Breast epithelium (tissue), 3 donors: ENCODE data around the gene ZCCHC12.

ENCODE experiments used
- POLR2A ChIP-seq: fragments of 450-650 bp; IDR thresholded peaks from one replicate; pipeline ENCODE4 v1.6.1; 2016; ENCODE audit warnings: antibody characterized with exemption, mild to moderate bottlenecking, moderate library complexity
- TF ChIP-seq, protein P1 (sequence below), 3 donors: fragments of 450-650 bp; IDR thresholded peaks; one replicate each; pipeline ENCODE4 v1.5.1; 2016 to 2017; ENCODE audit warnings: antibody characterized with exemption in 3 of 3, mild to moderate bottlenecking in 3 of 3, moderate library complexity in 3 of 3

DNA sequence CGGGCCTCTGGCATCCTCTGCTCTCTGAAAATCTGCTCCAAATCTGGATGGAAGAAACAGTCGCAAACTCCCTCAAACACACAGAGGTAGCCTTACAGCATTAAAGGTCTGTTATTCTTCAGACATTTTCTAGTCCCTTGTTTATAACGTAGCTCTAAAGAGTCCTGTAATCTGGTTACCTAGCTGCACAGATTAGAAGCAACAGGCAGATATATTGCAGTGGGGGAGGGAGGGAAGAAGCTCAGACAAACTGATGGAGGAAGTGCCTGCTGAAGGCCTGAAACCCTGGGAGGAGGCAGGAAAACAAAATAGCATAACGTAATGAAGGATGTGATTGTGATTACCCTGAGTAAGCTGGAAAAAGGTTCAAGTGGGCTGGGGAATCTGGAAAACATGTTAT is 39.4 kb downstream of the ZCCHC12 start:
- TF ChIP-seq, protein P1, sequence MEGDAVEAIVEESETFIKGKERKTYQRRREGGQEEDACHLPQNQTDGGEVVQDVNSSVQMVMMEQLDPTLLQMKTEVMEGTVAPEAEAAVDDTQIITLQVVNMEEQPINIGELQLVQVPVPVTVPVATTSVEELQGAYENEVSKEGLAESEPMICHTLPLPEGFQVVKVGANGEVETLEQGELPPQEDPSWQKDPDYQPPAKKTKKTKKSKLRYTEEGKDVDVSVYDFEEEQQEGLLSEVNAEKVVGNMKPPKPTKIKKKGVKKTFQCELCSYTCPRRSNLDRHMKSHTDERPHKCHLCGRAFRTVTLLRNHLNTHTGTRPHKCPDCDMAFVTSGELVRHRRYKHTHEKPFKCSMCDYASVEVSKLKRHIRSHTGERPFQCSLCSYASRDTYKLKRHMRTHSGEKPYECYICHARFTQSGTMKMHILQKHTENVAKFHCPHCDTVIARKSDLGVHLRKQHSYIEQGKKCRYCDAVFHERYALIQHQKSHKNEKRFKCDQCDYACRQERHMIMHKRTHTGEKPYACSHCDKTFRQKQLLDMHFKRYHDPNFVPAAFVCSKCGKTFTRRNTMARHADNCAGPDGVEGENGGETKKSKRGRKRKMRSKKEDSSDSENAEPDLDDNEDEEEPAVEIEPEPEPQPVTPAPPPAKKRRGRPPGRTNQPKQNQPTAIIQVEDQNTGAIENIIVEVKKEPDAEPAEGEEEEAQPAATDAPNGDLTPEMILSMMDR (IDR thresholded peaks at IDR 0.05) = no peak
- no peak for TF ChIP-seq POLR2A
